Transverse colon (tissue), 4 donors: Measurements from ENCODE around the gene MRRF. TPM values are rescaled to one million over a fixed set of nuclear protein-coding genes. Genes with fewer than 3 reads are reported as not detected.
A peak's percentile ranks its signal among the peaks of the same experiment; 100 is the strongest.

ENCODE experiments used
- DNase-seq: peaks from one replicate; pipeline ENCODE4 v3.0.0-alpha.2; 2019
- H3K27ac ChIP-seq, 4 donors: fragments of 200-600 bp; sonication (generic); 2 replicates each; pipeline ENCODE4 v1.5.1; 2016 to 2018; ENCODE audit warnings: inconsistent platforms in 4 of 4
- H3K27me3 ChIP-seq: fragments of 200-600 bp; sonication (generic); 2 replicates; pipeline ENCODE4 v1.5.1; 2017; ENCODE audit warnings: inconsistent platforms
- H3K36me3 ChIP-seq, 4 donors: fragments of 200-600 bp; sonication (generic); 2 replicates each; pipeline ENCODE4 v1.5.1; 2017 to 2019; ENCODE audit warnings: inconsistent platforms in 4 of 4
- H3K4me1 ChIP-seq, 4 donors: fragments of 200-600 bp; sonication (generic); 2 replicates each; pipeline ENCODE4 v1.5.1; 2017 to 2020; ENCODE audit warnings: inconsistent platforms in 4 of 4
- H3K4me3 ChIP-seq, 4 donors: fragments of 200-600 bp; sonication (generic); 1 replicate in 1 of 4; 2 replicates in 3 of 4; pipeline versions ENCODE4 v1.5.1 to v1.6.1; 2017 to 2019; ENCODE audit warnings: inconsistent platforms in 4 of 4
- H3K9me3 ChIP-seq, 2 donors: fragments of 200-600 bp; sonication (generic); 2 replicates each; pipeline ENCODE4 v1.5.1; 2017 to 2019; ENCODE audit warnings: inconsistent platforms in 2 of 2
- EP300 ChIP-seq: sonication (generic); formaldehyde crosslinking; IDR thresholded peaks from one replicate; pipeline ENCODE4 v1.6.1; 2017; ENCODE audit warnings: antibody characterized with exemption, low read depth
- POLR2A ChIP-seq: fragments of 450-650 bp; IDR thresholded peaks from one replicate; pipeline ENCODE4 v1.6.1; 2016; ENCODE audit warnings: antibody characterized with exemption, mild to moderate bottlenecking, moderate library complexity
- POLR2AphosphoS5 ChIP-seq, 3 donors: sonication (generic); formaldehyde crosslinking; IDR thresholded peaks; one replicate each; pipeline ENCODE4 v1.6.1; 2016; ENCODE audit warnings: antibody characterized with exemption in 3 of 3
- WGBS, 2 donors: methylation state at CpG; one replicate each; pipeline ENCODE4 v1.1.5; 2018; ENCODE audit warnings: low coverage in 1 of 2; 5-methylcytosine and 5-hydroxymethylcytosine counted together
- in situ Hi-C, 4 donors: fragments of 200-750 bp; cut with MboI; loops; one replicate each; pipeline versions ENCODE4 v1.15.0 to v1.15.1; 2017; ENCODE audit warnings: low sequenced_read_pairs in 3 of 4, low pct_ligation_motif_present in 1 of 4, low pct_unique_long_range_greater_than_20kb in 1 of 4
- intact Hi-C: fragments of 100-400 bp; cut with DNase I; formaldehyde crosslinking; loops from one replicate; pipeline ENCODE4 v1.15.1; 2023; ENCODE audit warnings: low total_unique reads
- total RNA-seq, 4 donors: library from RNA; depleted of rRNA; stranded (reverse); fragments of >200 nt; gene quantifications; one replicate each; pipeline ENCODE4 v1.1.0, GENCODE V29; 2016
- TF ChIP-seq, protein P1 (sequence below), 5 experiments: fragments of 200-600 bp in 3 of 5; fragments of 450-650 bp in 2 of 5; sonication (generic) in 3 of 5; IDR thresholded peaks; 1 replicate in 2 of 5; 2 replicates in 3 of 5; pipeline ENCODE4 v1.5.1; 2016 to 2017; ENCODE audit warnings: antibody characterized with exemption in 5 of 5, inconsistent platforms in 3 of 5, mild to moderate bottlenecking in 2 of 5, moderate library complexity in 1 of 5

The MRRF gene
- total RNA-seq, 4 donors from 2014 or later: 46.0 to 142 (median 53.6) TPM

DNA sequence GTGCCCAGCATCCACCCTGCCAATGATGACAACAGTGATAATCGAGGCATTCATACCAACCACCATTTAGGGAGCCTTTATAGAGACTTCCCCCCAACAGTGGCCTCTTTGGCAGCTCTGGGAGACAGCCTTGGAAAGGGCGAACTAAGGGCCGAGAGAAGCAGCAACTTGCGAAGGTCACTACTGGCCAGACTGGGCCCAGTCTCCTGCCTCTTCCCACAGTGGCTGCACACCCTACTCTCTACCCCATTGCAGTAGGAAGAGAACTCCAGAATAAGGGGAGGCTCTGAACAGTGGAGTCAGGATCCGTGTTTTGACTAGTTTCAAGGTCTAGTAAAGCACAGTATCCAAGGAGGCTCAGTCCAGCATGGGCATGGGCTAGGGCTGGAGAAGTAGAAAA is 41.2 kb upstream of the MRRF start:
- WGBS, 2 donors: 78% methylated on average over 5 of the region's 5 CpGs; no CpG with 5 or more reads in 1 of the 2 donors
- in situ Hi-C loops: no loop called here
- intact Hi-C loops: no loop called here

DNA sequence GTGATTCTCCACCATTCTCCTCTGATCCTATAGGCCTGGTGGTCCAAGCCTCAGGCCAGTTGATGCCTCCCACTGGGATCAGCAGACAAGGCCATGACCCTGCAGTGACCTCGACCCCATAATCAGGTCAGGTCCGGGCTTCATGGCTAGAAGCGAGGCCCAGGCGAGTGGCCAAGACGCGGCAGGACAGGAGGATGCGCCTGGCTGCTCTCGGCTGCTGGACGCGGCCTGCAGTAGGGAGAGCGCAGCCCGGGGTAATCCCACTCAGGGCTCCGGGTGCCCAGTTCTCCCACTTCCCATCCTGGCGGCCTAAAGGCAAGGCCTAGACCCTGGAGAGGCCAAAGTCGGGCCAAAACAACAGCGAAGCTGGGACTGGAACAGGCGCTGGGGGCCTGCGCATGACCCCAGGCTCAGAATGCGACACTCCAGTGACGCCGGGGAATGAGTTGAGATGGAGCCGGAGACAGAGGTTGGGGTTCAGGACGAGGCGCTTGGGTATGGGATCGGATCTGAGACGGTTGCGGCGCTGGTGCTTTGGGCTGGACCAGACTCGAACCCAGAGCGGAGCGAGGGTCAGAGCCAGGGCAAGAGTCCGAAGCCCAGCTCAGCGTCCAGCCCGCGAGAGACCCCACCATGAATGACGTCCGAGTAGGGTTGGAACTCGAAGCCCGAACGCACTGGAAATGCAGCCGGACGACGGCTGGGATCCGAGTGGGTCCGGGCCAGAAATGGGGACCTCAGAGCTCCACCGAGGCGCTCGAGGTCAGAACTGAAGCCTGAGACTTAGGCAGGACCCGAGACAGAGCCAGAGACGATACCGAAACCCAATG is 39.2 kb upstream of the MRRF start:
- no peak for TF ChIP-seq EP300
- no peak for TF ChIP-seq POLR2A
- TF ChIP-seq, protein P1, sequence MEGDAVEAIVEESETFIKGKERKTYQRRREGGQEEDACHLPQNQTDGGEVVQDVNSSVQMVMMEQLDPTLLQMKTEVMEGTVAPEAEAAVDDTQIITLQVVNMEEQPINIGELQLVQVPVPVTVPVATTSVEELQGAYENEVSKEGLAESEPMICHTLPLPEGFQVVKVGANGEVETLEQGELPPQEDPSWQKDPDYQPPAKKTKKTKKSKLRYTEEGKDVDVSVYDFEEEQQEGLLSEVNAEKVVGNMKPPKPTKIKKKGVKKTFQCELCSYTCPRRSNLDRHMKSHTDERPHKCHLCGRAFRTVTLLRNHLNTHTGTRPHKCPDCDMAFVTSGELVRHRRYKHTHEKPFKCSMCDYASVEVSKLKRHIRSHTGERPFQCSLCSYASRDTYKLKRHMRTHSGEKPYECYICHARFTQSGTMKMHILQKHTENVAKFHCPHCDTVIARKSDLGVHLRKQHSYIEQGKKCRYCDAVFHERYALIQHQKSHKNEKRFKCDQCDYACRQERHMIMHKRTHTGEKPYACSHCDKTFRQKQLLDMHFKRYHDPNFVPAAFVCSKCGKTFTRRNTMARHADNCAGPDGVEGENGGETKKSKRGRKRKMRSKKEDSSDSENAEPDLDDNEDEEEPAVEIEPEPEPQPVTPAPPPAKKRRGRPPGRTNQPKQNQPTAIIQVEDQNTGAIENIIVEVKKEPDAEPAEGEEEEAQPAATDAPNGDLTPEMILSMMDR (IDR thresholded peaks at IDR 0.05): no peak
- TF ChIP-seq POLR2AphosphoS5 (IDR thresholded peaks at IDR 0.05): no peak

More for the DNA sequence above, 41.2 kb upstream of the MRRF start:
- no peaks in the 10 kb centered on the region for H3K9me3 ChIP-seq
- H3K27me3 ChIP-seq: peaks cover 100% of the 10 kb centered on the region
- TF ChIP-seq, protein P1 (IDR thresholded peaks at IDR 0.05): no peak
- H3K4me1 ChIP-seq: peaks cover 19 to 45% (median 28%) of the 10 kb centered on the region in 4 donors
- no peak for DNase-seq
- no peak overlapping the region for H3K4me3 ChIP-seq
- no peaks in the 10 kb centered on the region for H3K36me3 ChIP-seq
- H3K27ac ChIP-seq: no peak overlapping the region

DNA sequence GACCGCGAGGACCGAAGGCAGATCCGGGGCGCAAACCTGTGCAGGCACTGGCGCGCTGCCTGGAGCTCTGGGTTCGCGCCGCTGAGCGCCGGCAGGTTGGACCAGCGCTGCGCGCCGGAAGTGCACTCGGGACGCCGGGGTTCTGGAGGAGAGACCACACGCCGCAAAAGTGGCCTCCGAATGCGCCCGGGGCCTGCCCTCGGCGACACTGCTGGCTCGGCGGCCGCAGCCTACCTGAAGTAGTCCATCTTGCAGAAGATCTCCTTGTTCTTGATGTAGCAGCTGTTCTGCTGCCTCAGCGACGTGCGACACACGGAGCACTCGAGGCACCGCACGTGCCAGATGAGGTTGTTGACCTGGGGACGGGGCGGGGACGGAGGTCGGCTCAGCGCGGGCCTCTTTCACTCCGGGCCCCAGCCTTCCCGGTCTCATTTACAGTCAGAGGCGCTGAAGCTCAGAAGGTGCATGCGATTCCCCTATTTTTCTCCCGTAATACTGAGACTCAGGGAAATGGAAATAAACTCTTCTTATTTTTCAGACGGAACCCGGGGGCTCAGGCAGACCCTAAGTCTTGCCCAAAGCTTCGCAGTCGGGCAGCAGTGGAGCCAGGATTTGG is 38.4 kb upstream of the MRRF start:
- TF ChIP-seq POLR2A (no peak), POLR2AphosphoS5 (IDR thresholded peaks at IDR 0.05) (no peak), EP300 (no peak)
- TF ChIP-seq, protein P1 (IDR thresholded peaks at IDR 0.05): no peak
- in situ Hi-C loops (no loop called here), intact Hi-C loops (no loop called here)
- Histone ChIP-seq H3K4me3 (peak overlapping the region in 1 of 4 donors; percentile 16), H3K27ac (no peak overlapping the region), H3K4me1 (peaks cover 10 to 31% (median 18%) of the 10 kb centered on the region in 4 donors), H3K27me3 (peaks cover 100% of the 10 kb centered on the region), H3K36me3 (no peaks in the 10 kb centered on the region), H3K9me3 (no peaks in the 10 kb centered on the region)
- DNase-seq: no peak
- WGBS, 2 donors: 49% methylated on average over 50 of the region's 51 CpGs; no CpG with 5 or more reads in 1 of the 2 donors

More for the DNA sequence above, 39.2 kb upstream of the MRRF start:
- 65% methylated on average over 47 of the region's 51 CpGs; no CpG with 5 or more reads in 1 of the 2 donors for WGBS, 2 donors
- Histone ChIP-seq H3K27ac (no peak overlapping the region), H3K36me3 (no peaks in the 10 kb centered on the region), H3K9me3 (no peaks in the 10 kb centered on the region), H3K4me1 (peaks cover 10 to 31% (median 18%) of the 10 kb centered on the region in 4 donors), H3K4me3 (peak overlapping the region in 1 of 4 donors; percentile 16), H3K27me3 (peaks cover 100% of the 10 kb centered on the region)
- in situ Hi-C loops: no loop called here
- no peak for DNase-seq
- intact Hi-C loops: no loop called here

DNA sequence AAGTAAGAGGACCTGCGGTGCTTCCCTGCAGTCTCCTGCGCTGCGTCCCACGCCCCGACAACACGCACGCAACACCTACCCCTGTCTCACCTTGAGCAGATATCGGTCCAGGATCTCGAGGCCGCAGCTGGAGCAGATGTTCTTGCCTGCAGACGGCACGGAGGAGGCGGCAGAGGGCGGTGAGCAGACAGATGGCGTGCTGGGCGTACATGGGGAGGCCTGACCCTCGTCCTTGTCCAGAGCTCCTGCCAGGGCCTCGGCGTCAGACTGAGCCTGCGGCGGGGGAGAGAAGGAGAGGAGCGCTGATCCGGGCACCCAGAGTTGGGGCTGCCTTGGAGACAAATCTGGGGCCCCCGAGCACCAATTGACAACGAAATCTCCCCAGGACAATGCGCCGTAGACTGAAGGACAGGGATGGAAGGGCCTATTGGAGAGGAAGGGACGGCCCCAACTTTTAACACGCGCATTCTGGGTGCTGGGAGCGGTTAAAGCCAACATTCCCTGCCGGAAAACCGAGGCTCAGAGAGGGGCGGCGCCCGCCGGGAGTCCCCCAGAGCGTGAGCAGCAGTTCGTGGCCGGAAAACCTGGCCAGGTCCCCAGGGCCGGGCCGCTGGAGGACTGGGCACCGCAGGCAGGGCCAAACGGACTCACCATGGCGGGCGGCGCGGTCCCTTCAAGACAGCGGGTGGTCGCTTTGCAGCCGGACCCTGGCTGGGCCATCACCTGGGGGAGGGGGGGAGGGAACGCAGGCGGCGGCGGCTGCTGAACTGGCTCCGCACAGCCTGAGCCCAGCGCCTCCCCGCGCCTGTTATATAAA is 37.7 kb upstream of the MRRF start:
- 4 to 42% methylated on average over 5 to 46 of the region's 59 CpGs for WGBS, 2 donors
- no peak for DNase-seq
- H3K27ac ChIP-seq: no peak overlapping the region
- TF ChIP-seq POLR2A: no peak
- TF ChIP-seq, protein P1 (IDR thresholded peaks at IDR 0.05): no peak
- no peak for TF ChIP-seq POLR2AphosphoS5 (IDR thresholded peaks at IDR 0.05)
- no peak for TF ChIP-seq EP300
- H3K4me3 ChIP-seq: no peak overlapping the region
- no peaks in the 10 kb centered on the region for H3K9me3 ChIP-seq
- in situ Hi-C loops (no loop called here), intact Hi-C loops (no loop called here)
- H3K36me3 ChIP-seq: no peaks in the 10 kb centered on the region
- H3K4me1 ChIP-seq: peaks cover 10 to 31% (median 18%) of the 10 kb centered on the region in 4 donors
- H3K27me3 ChIP-seq: peaks cover 100% of the 10 kb centered on the region
